ENCODE results near the gene ACBD7. TPM values are rescaled to one million over a fixed set of nuclear protein-coding genes. Genes with fewer than 3 reads are reported as not detected.

ACBD7 gene
- total and polyA plus RNA-seq, 2 of the 8 experiments (the other 6 are each of a cell fraction or from before 2014, with no cell fraction given), result 9.0 to 17.8 TPM

GRCh38 chr10:15046626-15047025, 42.0 kb downstream of the ACBD7 start:
- CTCF ChIA-PET (ENCODE audit: partially characterized antibody), result interaction anchor here (0.6 to 1.6 kb wide), 2 partner anchors 40 to 338 kb away, joined by 3 to 6 read pairs; no protein-coding TSS in a partner anchor
- Histone ChIP-seq H3K79me2 (ENCODE audit: control insufficient read depth in 1 of 2, insufficient read depth in 2 of 2, low read length in 2 of 2) (no peaks in the 10 kb centered on the region), H3K36me3 (ENCODE audit: control insufficient read depth in 2 of 4, insufficient read depth in 4 of 4, low read length in 3 of 4) (no peaks in the 10 kb centered on the region), H3K14ac (ENCODE audit: insufficient read length) (no peak overlapping the region), H2BK5ac (ENCODE audit: low read depth, low read length) (no peak overlapping the region), H3K79me1 (ENCODE audit: low read depth, low read length) (no peaks in the 10 kb centered on the region), H3K18ac (ENCODE audit: extremely low read depth, low read length) (no peak overlapping the region), H4K5ac (ENCODE audit: insufficient read length, low read depth, low read length) (no peak overlapping the region), H3K27me3 (replicated peaks in 1 of 4; ENCODE audit: control insufficient read depth in 3 of 4, extremely low read depth in 1 of 4, insufficient read depth in 3 of 4, low read length in 3 of 4) (no peaks in the 10 kb centered on the region), H3K23ac (ENCODE audit: insufficient read length) (no peak overlapping the region), H2BK120ac (replicated peaks; ENCODE audit: low read depth, low read length) (no peak overlapping the region), H3K4me3 (ENCODE audit: extremely low read depth in 1 of 4, insufficient read depth in 2 of 4, low read depth in 3 of 4, low read length in 4 of 4) (no peak overlapping the region), H4K20me1 (replicated peaks in 1 of 2; ENCODE audit: control insufficient read depth in 1 of 2, insufficient read depth in 2 of 2, low read length in 2 of 2) (no peaks in the 10 kb centered on the region), H3K23me2 (ENCODE audit: low read depth, low read length) (no peaks in the 10 kb centered on the region), H3K9me3 (ENCODE audit: insufficient read depth in 2 of 2, low read depth in 1 of 2, low read length in 1 of 2) (no peaks in the 10 kb centered on the region), H3K27ac (ENCODE audit: low read depth, low read length) (no peak overlapping the region), H3K4ac (replicated peaks; ENCODE audit: insufficient read length, low read depth, low read length) (no peak overlapping the region), H3K9ac (replicated peaks in 1 of 4; ENCODE audit: extremely low read depth in 1 of 4, low read depth in 3 of 4, low read length in 3 of 4) (no peak overlapping the region), H2AK5ac (ENCODE audit: low read depth, low read length) (no peak overlapping the region), H2BK15ac (ENCODE audit: low read length) (no peak overlapping the region), H4K91ac (replicated peaks; ENCODE audit: insufficient read length, low read length) (no peak overlapping the region), H3K4me1 (replicated peaks in 1 of 4; ENCODE audit: control insufficient read depth in 3 of 4, insufficient read depth in 4 of 4, low read length in 3 of 4) (peaks cover 0 to 3% (median 0%) of the 10 kb centered on the region in 4 experiments; a peak in 1 of 7 replicates), H3K4me2 (ENCODE audit: insufficient read depth in 1 of 2, low read depth in 2 of 2, low read length in 2 of 2) (no peak overlapping the region), H2AFZ (ENCODE audit: low read length) (no peak overlapping the region), H2BK20ac (ENCODE audit: low read length) (no peak overlapping the region), H4K8ac (ENCODE audit: extremely low read depth, insufficient read depth, low read length) (no peak overlapping the region; the same call in 1 of the 2 replicates), H3K56ac (replicated peaks; ENCODE audit: insufficient read length, low read depth, low read length) (no peak overlapping the region), H2BK12ac (ENCODE audit: low read depth, low read length) (no peak overlapping the region)
- whole genome bisulfite sequencing, 2 experiments (ENCODE audit: extremely low coverage in 1 of 2, insufficient coverage in 1 of 2, insufficient read length in 1 of 2, insufficient replicate concordance in 2 of 2, low coverage in 1 of 2, low lambda C conversion rate in 2 of 2, missing lambda C conversion rate in 1 of 2), result 92% methylated on average over 5 of the region's 5 CpGs; no CpG with 5 or more reads in 1 of the 2 experiments
- POLR2A ChIA-PET (ENCODE audit: partially characterized antibody), result no interaction called here
- FAIRE-seq (no peak), DNase-seq (ENCODE audit: low read depth in 1 of 2, low spot score in 2 of 2) (no peak)
- TF ChIP-seq PHF8 (conservative IDR thresholded peaks at IDR 0.05; ENCODE audit: low read depth, low read length) (no peak), CREB1 (IDR thresholded peaks at IDR 0.05) (no peak), KDM4A (IDR thresholded peaks at IDR 0.05; ENCODE audit: low read depth, low read length, severe bottlenecking) (no peak), SP4 (IDR thresholded peaks at IDR 0.05; ENCODE audit: low read length) (no peak), RBBP5 (IDR thresholded peaks at IDR 0.05; ENCODE audit: borderline replicate concordance, low read depth, low read length) (no peak), E2F6 (IDR thresholded peaks at IDR 0.05) (no peak), BRCA1 (IDR thresholded peaks at IDR 0.05; ENCODE audit: low read depth, low read length) (no peak), EZH2 (IDR thresholded peaks at IDR 0.05; ENCODE audit: low read depth, low read length, severe bottlenecking) (no peak), ZNF274 (IDR thresholded peaks at IDR 0.05; ENCODE audit: borderline replicate concordance, extremely low read depth, low read length) (no peak), HDAC2 (IDR thresholded peaks at IDR 0.05; ENCODE audit: borderline replicate concordance in 1 of 2, low read depth in 2 of 2, low read length in 2 of 2) (no peak), BACH1 (IDR thresholded peaks at IDR 0.05; ENCODE audit: low read length) (no peak), FOSL1 (IDR thresholded peaks at IDR 0.05; ENCODE audit: insufficient read depth, low read depth, low read length) (no peak), JUND (IDR thresholded peaks at IDR 0.05; ENCODE audit: low read length) (no peak), RFX5 (IDR thresholded peaks at IDR 0.05; ENCODE audit: borderline replicate concordance, low read depth, low read length) (no peak)

Measured in H1 (cell line).